Epithelial cell of esophagus (primary cell): Measurements from ENCODE around the gene PIK3R4.
A peak's percentile ranks its signal among the peaks of the same experiment; 100 is the strongest.

Experiments
- DNase-seq: peaks from one replicate; pipeline ENCODE4 v3.0.0; 2010; ENCODE audit warnings: low read depth
- H3K4me3 ChIP-seq: 2 replicates; pipeline ENCODE4 v1.5.1; 2011; ENCODE audit warnings: mild to moderate bottlenecking, low read length, control low read depth
- TF ChIP-seq, protein P1 (sequence below): IDR thresholded peaks from 2 replicates; pipeline ENCODE4 v1.5.1; 2011; ENCODE audit warnings: low read depth, mild to moderate bottlenecking, low read length, control low read depth, inconsistent platforms; ENCODE audit not compliant: insufficient read depth; ENCODE audit errors: missing control alignments

Gene PIK3R4

DNA sequence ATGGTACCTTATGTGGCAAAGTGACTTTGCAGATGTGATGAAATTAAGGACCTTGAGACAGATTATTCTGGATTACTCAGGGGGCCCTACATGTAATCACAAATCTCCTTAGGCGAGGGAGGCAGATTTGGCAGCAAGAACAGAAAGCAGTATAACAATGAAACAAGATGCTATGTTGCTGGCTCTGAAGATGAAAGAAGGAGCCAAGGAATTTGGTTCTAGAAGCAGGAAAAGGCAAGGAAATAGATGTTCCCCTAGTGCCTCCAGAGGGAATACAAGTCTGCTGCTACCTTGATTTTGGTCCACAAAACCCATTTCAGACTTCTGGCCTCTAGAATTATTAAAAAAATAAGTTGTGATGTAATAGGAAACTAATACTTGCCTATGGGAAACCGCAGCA, 64.5 kb downstream of the PIK3R4 start:
- DNase-seq: no peak
- TF ChIP-seq, protein P1, sequence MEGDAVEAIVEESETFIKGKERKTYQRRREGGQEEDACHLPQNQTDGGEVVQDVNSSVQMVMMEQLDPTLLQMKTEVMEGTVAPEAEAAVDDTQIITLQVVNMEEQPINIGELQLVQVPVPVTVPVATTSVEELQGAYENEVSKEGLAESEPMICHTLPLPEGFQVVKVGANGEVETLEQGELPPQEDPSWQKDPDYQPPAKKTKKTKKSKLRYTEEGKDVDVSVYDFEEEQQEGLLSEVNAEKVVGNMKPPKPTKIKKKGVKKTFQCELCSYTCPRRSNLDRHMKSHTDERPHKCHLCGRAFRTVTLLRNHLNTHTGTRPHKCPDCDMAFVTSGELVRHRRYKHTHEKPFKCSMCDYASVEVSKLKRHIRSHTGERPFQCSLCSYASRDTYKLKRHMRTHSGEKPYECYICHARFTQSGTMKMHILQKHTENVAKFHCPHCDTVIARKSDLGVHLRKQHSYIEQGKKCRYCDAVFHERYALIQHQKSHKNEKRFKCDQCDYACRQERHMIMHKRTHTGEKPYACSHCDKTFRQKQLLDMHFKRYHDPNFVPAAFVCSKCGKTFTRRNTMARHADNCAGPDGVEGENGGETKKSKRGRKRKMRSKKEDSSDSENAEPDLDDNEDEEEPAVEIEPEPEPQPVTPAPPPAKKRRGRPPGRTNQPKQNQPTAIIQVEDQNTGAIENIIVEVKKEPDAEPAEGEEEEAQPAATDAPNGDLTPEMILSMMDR: no peak

DNA sequence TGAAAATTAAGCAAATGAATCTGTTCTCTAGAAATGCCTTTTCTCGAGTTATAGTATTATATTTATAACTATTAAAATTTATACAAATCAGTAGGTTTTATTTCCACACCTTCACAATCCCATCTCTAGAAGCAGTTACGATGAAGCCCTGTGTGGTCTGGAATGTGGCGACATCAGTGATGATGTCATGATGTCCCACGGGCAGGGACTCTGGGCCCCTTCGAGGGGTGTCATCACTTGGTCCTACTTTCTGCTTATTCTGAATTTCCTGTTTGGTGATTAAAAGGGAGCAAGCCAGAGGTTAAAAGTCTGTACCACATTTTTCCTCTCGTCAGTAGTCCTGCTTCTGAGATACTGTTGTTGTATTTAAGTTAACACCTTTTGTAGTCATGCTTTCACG, 67.4 kb downstream of the PIK3R4 start:
- TF ChIP-seq, protein P1: no peak
- DNase-seq: no peak
- no peak overlapping the region for H3K4me3 ChIP-seq

More for the DNA sequence above, 64.5 kb downstream of the PIK3R4 start:
- no peak overlapping the region for H3K4me3 ChIP-seq

DNA sequence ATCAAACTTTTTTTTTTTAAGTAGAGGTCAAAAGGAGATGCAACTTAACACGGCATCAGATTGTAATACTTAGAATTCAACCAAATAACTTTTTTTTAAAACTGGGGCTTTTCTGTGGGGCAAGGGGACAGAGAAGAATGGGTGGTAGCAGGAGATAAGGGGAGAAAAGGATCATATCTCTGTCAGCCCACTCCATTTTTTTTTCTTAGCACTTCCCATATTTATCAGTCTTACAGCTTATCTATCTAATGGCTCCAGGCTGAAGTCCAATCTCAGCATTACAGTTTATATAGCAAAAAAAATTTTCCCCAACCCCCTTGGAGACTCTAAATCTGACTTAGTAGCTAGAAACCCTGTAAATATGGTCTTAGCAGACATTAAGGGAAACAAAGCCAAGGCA, 69.3 kb downstream of the PIK3R4 start:
- H3K4me3 ChIP-seq: no peak overlapping the region
- TF ChIP-seq, protein P1: no peak
- no peak for DNase-seq

DNA sequence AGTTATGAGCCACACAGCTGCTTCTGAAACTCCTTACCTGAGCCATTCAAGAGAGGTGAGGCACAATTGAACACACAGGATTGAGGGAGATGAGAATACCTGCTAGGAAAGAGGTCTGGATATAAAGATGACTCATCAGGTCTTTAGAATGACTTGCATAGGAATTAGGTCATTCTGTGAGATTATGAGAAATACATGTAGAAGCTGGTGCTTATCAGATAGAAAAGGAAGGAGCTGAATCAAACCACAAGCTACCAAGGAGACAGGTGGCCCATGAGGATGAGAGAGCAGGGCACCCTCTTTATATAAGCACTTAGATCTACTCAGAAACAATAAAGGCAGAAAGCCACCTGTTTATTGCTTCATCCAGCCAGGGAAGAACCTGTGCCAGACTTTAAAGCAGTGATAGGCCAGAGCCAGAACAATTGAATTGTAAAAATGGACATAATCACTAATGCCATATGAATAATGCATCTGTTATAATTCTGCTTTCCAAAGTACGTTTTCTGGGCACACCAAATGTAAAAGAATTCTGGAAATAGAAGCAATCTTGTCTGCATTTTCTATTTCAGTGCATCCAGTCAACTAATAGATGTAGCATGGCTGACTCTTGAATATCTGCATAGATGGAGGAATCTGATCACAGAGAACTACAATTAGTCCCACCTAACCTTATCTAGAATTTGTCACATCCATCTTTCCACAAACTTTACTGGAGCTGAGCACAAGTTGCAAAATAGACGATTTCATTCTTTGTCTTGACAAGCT, 74.9 kb downstream of the PIK3R4 start:
- no peak overlapping the region for H3K4me3 ChIP-seq
- peak; percentile 50 for DNase-seq
- TF ChIP-seq, protein P1: no peak

DNA sequence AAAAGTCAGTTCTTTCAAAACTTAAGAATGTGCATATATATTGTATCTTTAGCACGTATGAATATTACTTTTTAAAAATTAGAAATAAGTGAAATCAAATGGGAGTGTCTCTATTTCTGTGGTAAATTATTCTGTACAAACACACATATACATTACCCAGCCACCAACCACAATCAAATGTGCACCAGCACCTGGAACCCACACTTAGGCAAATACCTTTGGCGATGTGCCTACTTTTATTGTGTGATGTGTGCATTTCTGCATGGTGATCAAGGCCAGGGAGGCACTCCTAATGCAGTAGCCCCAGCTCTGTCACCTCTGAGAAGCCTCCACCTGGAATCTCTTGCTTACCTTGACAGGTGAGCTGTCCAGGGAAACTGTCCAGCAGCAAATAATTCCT, 76.9 kb downstream of the PIK3R4 start:
- no peak overlapping the region for H3K4me3 ChIP-seq
- TF ChIP-seq, protein P1: no peak
- DNase-seq: no peak

DNA sequence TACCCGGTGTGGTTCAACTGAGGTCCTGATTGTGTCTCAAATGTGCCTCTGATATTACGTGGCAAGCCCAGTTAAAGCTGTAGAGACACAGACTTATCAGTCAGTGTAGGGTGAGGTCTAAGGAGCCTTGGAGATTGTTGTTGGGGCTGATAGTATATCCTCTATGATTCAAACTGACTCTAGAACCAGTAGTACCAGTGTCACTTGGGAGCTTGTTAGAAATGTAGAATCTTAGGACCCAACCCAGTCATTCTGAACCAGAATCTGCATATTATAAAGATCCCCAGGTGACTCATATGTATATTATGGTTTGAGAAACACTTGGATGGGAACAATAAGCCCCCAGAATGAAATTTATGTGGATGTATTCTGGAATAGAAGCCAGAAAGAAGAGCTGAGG, 83.5 kb downstream of the PIK3R4 start:
- no peak overlapping the region for H3K4me3 ChIP-seq
- TF ChIP-seq, protein P1: no peak
- peak; percentile 33 for DNase-seq

DNA sequence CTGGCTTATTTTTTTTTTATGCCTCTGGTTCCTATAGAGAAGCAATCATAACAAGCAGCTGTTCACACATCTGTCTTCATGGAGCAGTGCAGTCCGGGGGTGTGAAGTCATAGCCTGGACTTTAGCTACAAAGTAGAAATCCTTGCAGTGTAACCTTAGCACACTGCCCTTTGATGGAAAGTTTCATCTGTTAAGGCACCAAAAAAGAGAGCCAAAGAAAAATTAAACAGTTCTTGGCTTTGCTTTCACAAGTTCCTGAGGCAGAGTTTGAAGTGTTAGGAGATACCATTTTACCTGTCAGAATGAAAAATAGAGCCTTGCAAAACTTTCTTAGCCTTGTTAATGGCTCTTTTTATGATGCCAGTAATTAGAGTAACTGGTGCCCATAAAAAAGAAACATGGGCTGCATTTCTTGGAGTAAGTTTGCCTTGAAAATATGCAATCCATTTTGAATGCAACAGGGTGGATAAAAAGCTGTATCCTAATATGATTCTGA, 84.1 kb downstream of the PIK3R4 start:
- TF ChIP-seq, protein P1: no peak
- DNase-seq: no peak
- no peak overlapping the region for H3K4me3 ChIP-seq
